Loucy (cell line): ENCODE measurements around the gene PLEKHH1.

Source experiments
- H2AFZ ChIP-seq: fragments of 200-600 bp; sonication (generic); 2 replicates; pipeline ENCODE4 v1.6.0; 2016; ENCODE audit warnings: antibody characterized with exemption, mild to moderate bottlenecking, low read length, moderate library complexity
- H3F3A ChIP-seq: fragments of 200-600 bp; 2 replicates; pipeline ENCODE4 v1.6.0; 2016; ENCODE audit warnings: antibody characterized with exemption, low read depth, mild to moderate bottlenecking
- H3K27me3 ChIP-seq: fragments of 200-600 bp; sonication (generic); 2 replicates; pipeline ENCODE4 v1.6.1; 2014; ENCODE audit warnings: low read length, mild to moderate bottlenecking; ENCODE audit not compliant: insufficient read depth, poor library complexity, severe bottlenecking
- H3K36me3 ChIP-seq: fragments of 200-600 bp; sonication (generic); 2 replicates; pipeline ENCODE4 v1.6.1; 2016; ENCODE audit warnings: low read length; ENCODE audit not compliant: insufficient read depth
- H3K4me1 ChIP-seq: fragments of 200-600 bp; sonication (generic); 2 replicates; pipeline ENCODE4 v1.5.1; 2014; ENCODE audit warnings: low read length, mild to moderate bottlenecking; ENCODE audit not compliant: insufficient read depth, poor library complexity, severe bottlenecking
- H3K4me2 ChIP-seq: fragments of 200-600 bp; sonication (generic); 2 replicates; pipeline ENCODE4 v1.6.0; 2014; ENCODE audit warnings: antibody characterized with exemption, low read length, low read depth, mild to moderate bottlenecking; ENCODE audit not compliant: poor library complexity, severe bottlenecking
- H3K4me3 ChIP-seq: fragments of 200-600 bp; sonication (generic); 2 replicates; pipeline ENCODE4 v1.5.1; 2014; ENCODE audit warnings: low read length, mild to moderate bottlenecking, mixed read lengths; ENCODE audit not compliant: poor library complexity, severe bottlenecking
- H3K79me2 ChIP-seq: fragments of 200-600 bp; sonication (generic); 2 replicates; pipeline ENCODE4 v1.6.1; 2014; ENCODE audit warnings: low read length; ENCODE audit not compliant: insufficient read depth
- H3K9ac ChIP-seq: fragments of 200-600 bp; sonication (generic); 2 replicates; pipeline ENCODE4 v1.6.0; 2014; ENCODE audit warnings: mild to moderate bottlenecking, low read depth, low read length, moderate library complexity; ENCODE audit not compliant: poor library complexity, severe bottlenecking
- H3K9me2 ChIP-seq: fragments of 200-600 bp; sonication (generic); replicated peaks from 2 replicates; pipeline ENCODE4 v1.6.1; 2016; ENCODE audit warnings: low read depth, low read length, mixed read lengths
- H3K9me3 ChIP-seq: fragments of 200-600 bp; sonication (generic); 2 replicates; pipeline ENCODE4 v1.6.1; 2014; ENCODE audit warnings: mild to moderate bottlenecking, antibody characterized with exemption, low read length, low read depth; ENCODE audit not compliant: insufficient read depth
- H4K20me1 ChIP-seq: fragments of 200-600 bp; sonication (generic); 2 replicates; pipeline ENCODE4 v1.6.0; 2014; ENCODE audit warnings: antibody characterized with exemption, low read length, mild to moderate bottlenecking; ENCODE audit not compliant: insufficient read depth, poor library complexity, severe bottlenecking
- CTCF ChIP-seq: fragments of 200-600 bp; sonication (generic); conservative IDR thresholded peaks from 2 replicates; pipeline ENCODE4 v1.5.1; 2014; ENCODE audit warnings: mild to moderate bottlenecking, antibody characterized with exemption, low read length
- EZH2phosphoT487 ChIP-seq: fragments of 200-600 bp; IDR thresholded peaks from 2 replicates; pipeline ENCODE4 v1.6.1; 2018; ENCODE audit warnings: antibody characterized with exemption, mild to moderate bottlenecking, moderate library complexity, borderline replicate concordance

The PLEKHH1 gene

GRCh38 chr14:67567654-67568053 lies 34.6 kb downstream of the PLEKHH1 start:
- H3K4me2 ChIP-seq, result no peak overlapping the region
- H3K36me3 ChIP-seq, result no peaks in the 10 kb centered on the region
- H3F3A ChIP-seq, result no peaks in the 10 kb centered on the region
- no peak for TF ChIP-seq CTCF
- no peak for TF ChIP-seq EZH2phosphoT487
- H3K27me3 ChIP-seq, result no peaks in the 10 kb centered on the region
- H3K4me1 ChIP-seq, result no peaks in the 10 kb centered on the region
- H3K9me3 ChIP-seq, result no peaks in the 10 kb centered on the region
- no peak overlapping the region for H2AFZ ChIP-seq
- H4K20me1 ChIP-seq, result no peaks in the 10 kb centered on the region
- H3K9me2 ChIP-seq, result no peaks in the 10 kb centered on the region
- H3K4me3 ChIP-seq, result no peak overlapping the region
- H3K79me2 ChIP-seq, result no peaks in the 10 kb centered on the region
- no peak overlapping the region for H3K9ac ChIP-seq

GRCh38 chr14:67569011-67569650 lies 36.0 kb downstream of the PLEKHH1 start:
- no peak overlapping the region for H3K4me3 ChIP-seq
- H3K36me3 ChIP-seq, result no peaks in the 10 kb centered on the region
- peak overlapping the region; percentile 52; the same call in 1 of the 2 replicates for H2AFZ ChIP-seq
- TF ChIP-seq CTCF, result no peak
- no peak for TF ChIP-seq EZH2phosphoT487
- no peaks in the 10 kb centered on the region for H3F3A ChIP-seq
- H3K9me2 ChIP-seq, result no peaks in the 10 kb centered on the region
- no peaks in the 10 kb centered on the region for H3K4me1 ChIP-seq
- no peaks in the 10 kb centered on the region for H4K20me1 ChIP-seq
- H3K9ac ChIP-seq, result no peak overlapping the region
- H3K79me2 ChIP-seq, result no peaks in the 10 kb centered on the region
- no peaks in the 10 kb centered on the region for H3K9me3 ChIP-seq
- no peaks in the 10 kb centered on the region for H3K27me3 ChIP-seq
- no peak overlapping the region for H3K4me2 ChIP-seq

- H3K4me3 ChIP-seq, result no peak overlapping the region
- H3K9ac ChIP-seq, result no peak overlapping the region
- peak overlapping the region; percentile 52; the same call in 1 of the 2 replicates for H2AFZ ChIP-seq
- no peaks in the 10 kb centered on the region for H3K79me2 ChIP-seq
- no peaks in the 10 kb centered on the region for H3K27me3 ChIP-seq
- H3F3A ChIP-seq, result no peaks in the 10 kb centered on the region
- H3K9me3 ChIP-seq, result no peaks in the 10 kb centered on the region
- no peaks in the 10 kb centered on the region for H3K4me1 ChIP-seq
- no peaks in the 10 kb centered on the region for H4K20me1 ChIP-seq
- no peaks in the 10 kb centered on the region for H3K36me3 ChIP-seq
- H3K4me2 ChIP-seq, result no peak overlapping the region
- TF ChIP-seq EZH2phosphoT487 (no peak), CTCF (no peak)
- no peaks in the 10 kb centered on the region for H3K9me2 ChIP-seq
Observed at GRCh38 chr14:67569651-67570290, 36.7 kb downstream of the PLEKHH1 start.
